WTC11 (cell line): ENCODE results near the gene DAB1. TPM values are rescaled to one million over a fixed set of nuclear protein-coding genes. Genes with fewer than 3 reads are reported as not detected.

Source experiments
- ATAC-seq: fragments of 200-7000 bp; cut with Tn5 transposase; 2 replicates; pipeline ENCODE4 v1.10.0; 2021; ENCODE audit warnings: mild to moderate bottlenecking, moderate library complexity
- CTCF ChIA-PET: fragments of 300-600 bp; sonication (Branson Sonifier 250); formaldehyde crosslinking; loops from one replicate; lab custom pipeline; 2021; ENCODE audit warnings: antibody characterized with exemption; lab: Charles Lee
- POLR2A ChIA-PET: fragments of 350-600 bp; sonication (Branson Sonifier 250); formaldehyde crosslinking; loops from one replicate; lab custom pipeline; 2021; ENCODE audit warnings: antibody characterized with exemption; lab: Charles Lee
- DNase-seq: peaks from one replicate; pipeline ENCODE4 v3.0.0; 2021; ENCODE audit warnings: low spot score
- H3K27ac Mint-ChIP-seq: 2 replicates; pipeline ENCODE4 v1.8.0; 2021; ENCODE audit warnings: mixed read lengths
- H3K27me3 Mint-ChIP-seq: 2 replicates; pipeline ENCODE4 v1.8.0; 2021; ENCODE audit warnings: low read depth, mild to moderate bottlenecking, moderate library complexity, mixed read lengths
- H3K36me3 Mint-ChIP-seq: 2 replicates; pipeline ENCODE4 v1.8.0; 2021; ENCODE audit warnings: mixed read lengths
- H3K4me1 Mint-ChIP-seq: 2 replicates; pipeline ENCODE4 v1.8.0; 2022; ENCODE audit warnings: mixed read lengths
- H3K4me3 Mint-ChIP-seq: 2 replicates; pipeline ENCODE4 v1.8.0; 2021; ENCODE audit warnings: mild to moderate bottlenecking, moderate library complexity, mixed read lengths
- H3K9me3 Mint-ChIP-seq: 2 replicates; pipeline ENCODE4 v1.8.0; 2021; ENCODE audit warnings: mixed read lengths
- ATF1 ChIP-seq: sonication (generic); formaldehyde crosslinking; IDR thresholded peaks from 2 replicates; pipeline ENCODE4 v1.8.1; 2023; ENCODE audit warnings: mild to moderate bottlenecking, moderate library complexity, missing genetic modification reagents
- CBFB ChIP-seq: sonication (generic); formaldehyde crosslinking; IDR thresholded peaks from 2 replicates; pipeline ENCODE4 v1.8.1; 2022; ENCODE audit warnings: mild to moderate bottlenecking, low read depth, missing genetic modification reagents
- CREB1 ChIP-seq: sonication (generic); formaldehyde crosslinking; IDR thresholded peaks from 2 replicates; pipeline ENCODE4 v1.8.0; 2023; ENCODE audit warnings: mild to moderate bottlenecking, missing genetic modification reagents
- CREM ChIP-seq: sonication (generic); formaldehyde crosslinking; IDR thresholded peaks from 2 replicates; pipeline ENCODE4 v1.8.1; 2022; ENCODE audit warnings: mild to moderate bottlenecking, missing genetic modification reagents, moderate library complexity
- ELF4 ChIP-seq: sonication (generic); formaldehyde crosslinking; IDR thresholded peaks from 2 replicates; pipeline ENCODE4 v1.8.1; 2022; ENCODE audit warnings: low read depth, mild to moderate bottlenecking, moderate library complexity, missing genetic modification reagents
- FOXJ3 ChIP-seq: sonication (generic); formaldehyde crosslinking; IDR thresholded peaks from 2 replicates; pipeline ENCODE4 v1.9.0; 2021; ENCODE audit warnings: missing genetic modification reagents, mild to moderate bottlenecking, borderline replicate concordance
- FOXK1 ChIP-seq: sonication (generic); formaldehyde crosslinking; IDR thresholded peaks from 2 replicates; pipeline ENCODE4 v1.8.0; 2022; ENCODE audit warnings: mild to moderate bottlenecking, moderate library complexity, missing genetic modification reagents
- GABPB1 ChIP-seq: sonication (generic); formaldehyde crosslinking; IDR thresholded peaks from 2 replicates; pipeline ENCODE4 v1.8.1; 2023; ENCODE audit warnings: mild to moderate bottlenecking, missing genetic modification reagents
- IRF2 ChIP-seq: sonication (generic); formaldehyde crosslinking; IDR thresholded peaks from 2 replicates; pipeline ENCODE4 v1.8.0; 2022; ENCODE audit warnings: low read depth, missing genetic modification reagents, borderline replicate concordance
- MXD4 ChIP-seq: fragments of 250-450 bp; sonication (Bioruptor Pico); IDR thresholded peaks from 2 replicates; pipeline ENCODE4 v1.8.0; 2021; ENCODE audit warnings: mild to moderate bottlenecking, moderate library complexity, borderline replicate concordance
- NFATC4 ChIP-seq: fragments of 250-450 bp; sonication (Bioruptor Pico); IDR thresholded peaks from 2 replicates; pipeline ENCODE4 v1.9.0; 2021; ENCODE audit warnings: mild to moderate bottlenecking
- NR2C2 ChIP-seq: sonication (generic); formaldehyde crosslinking; IDR thresholded peaks from 2 replicates; pipeline ENCODE4 v1.8.0; 2022; ENCODE audit warnings: mild to moderate bottlenecking, missing genetic modification reagents
- PRRX2 ChIP-seq: fragments of 250-450 bp; sonication (Bioruptor Pico); IDR thresholded peaks from 2 replicates; pipeline ENCODE4 v1.8.0; 2021; ENCODE audit warnings: mild to moderate bottlenecking
- RELA ChIP-seq: sonication (generic); formaldehyde crosslinking; IDR thresholded peaks from 2 replicates; pipeline ENCODE4 v1.8.1; 2022; ENCODE audit warnings: missing genetic modification reagents, mild to moderate bottlenecking, borderline replicate concordance
- SMAD3 ChIP-seq: sonication (generic); formaldehyde crosslinking; IDR thresholded peaks from 2 replicates; pipeline ENCODE4 v1.8.0; 2022; ENCODE audit warnings: missing genetic modification reagents, mild to moderate bottlenecking, borderline replicate concordance
- TP53 ChIP-seq: sonication (generic); formaldehyde crosslinking; IDR thresholded peaks from 2 replicates; pipeline ENCODE4 v1.8.1; 2023; ENCODE audit warnings: mild to moderate bottlenecking, missing genetic modification reagents
- ZBTB21 ChIP-seq: sonication (generic); formaldehyde crosslinking; IDR thresholded peaks from 2 replicates; pipeline ENCODE4 v1.8.1; 2023; ENCODE audit warnings: mild to moderate bottlenecking, missing genetic modification reagents, borderline replicate concordance
- ZNF138 ChIP-seq: sonication (generic); formaldehyde crosslinking; conservative IDR thresholded peaks from 2 replicates; pipeline ENCODE4 v1.8.1; 2022; ENCODE audit warnings: mild to moderate bottlenecking, moderate library complexity, missing genetic modification reagents
- ZNF317 ChIP-seq: sonication (generic); formaldehyde crosslinking; IDR thresholded peaks from 2 replicates; pipeline ENCODE4 v1.8.1; 2023; ENCODE audit warnings: low read depth, mild to moderate bottlenecking, moderate library complexity, missing genetic modification reagents, borderline replicate concordance
- ZNF671 ChIP-seq: fragments of 250-450 bp; sonication (Bioruptor Pico); IDR thresholded peaks from 2 replicates; pipeline ENCODE4 v1.8.0; 2021; ENCODE audit warnings: mild to moderate bottlenecking
- total RNA-seq: library from RNA; stranded (reverse); gene quantifications from 3 replicates; pipeline ENCODE4 v1.2.3, GENCODE V29; 2021
- TF ChIP-seq, protein P1 (sequence below): sonication (generic); formaldehyde crosslinking; IDR thresholded peaks from 2 replicates; pipeline ENCODE4 v1.8.0; 2023; ENCODE audit warnings: missing genetic modification reagents
- TF ChIP-seq, protein P2 (sequence below): fragments of 250-450 bp; sonication (Bioruptor Pico); IDR thresholded peaks from 2 replicates; pipeline ENCODE4 v1.8.0; 2021; ENCODE audit warnings: mild to moderate bottlenecking
- TF ChIP-seq, protein P3 (sequence below): sonication (generic); formaldehyde crosslinking; IDR thresholded peaks from 2 replicates; pipeline ENCODE4 v1.8.1; 2022; ENCODE audit warnings: missing genetic modification reagents, borderline replicate concordance
- TF ChIP-seq, protein P4 (sequence below): sonication (generic); formaldehyde crosslinking; IDR thresholded peaks from 2 replicates; pipeline ENCODE4 v1.8.1; 2022; ENCODE audit warnings: low read depth, mild to moderate bottlenecking, moderate library complexity, missing genetic modification reagents, borderline replicate concordance
- TF ChIP-seq, protein P5 (sequence below): sonication (generic); formaldehyde crosslinking; IDR thresholded peaks from 2 replicates; pipeline ENCODE4 v1.8.1; 2023; ENCODE audit warnings: mild to moderate bottlenecking, missing genetic modification reagents
- TF ChIP-seq, protein P6 (sequence below): sonication (generic); formaldehyde crosslinking; IDR thresholded peaks from 2 replicates; pipeline ENCODE4 v1.8.0; 2022; ENCODE audit warnings: mild to moderate bottlenecking, missing genetic modification reagents

Gene DAB1
- total RNA-seq, 1 experiment from 2014 or later, result 10.7 TPM

DNA sequence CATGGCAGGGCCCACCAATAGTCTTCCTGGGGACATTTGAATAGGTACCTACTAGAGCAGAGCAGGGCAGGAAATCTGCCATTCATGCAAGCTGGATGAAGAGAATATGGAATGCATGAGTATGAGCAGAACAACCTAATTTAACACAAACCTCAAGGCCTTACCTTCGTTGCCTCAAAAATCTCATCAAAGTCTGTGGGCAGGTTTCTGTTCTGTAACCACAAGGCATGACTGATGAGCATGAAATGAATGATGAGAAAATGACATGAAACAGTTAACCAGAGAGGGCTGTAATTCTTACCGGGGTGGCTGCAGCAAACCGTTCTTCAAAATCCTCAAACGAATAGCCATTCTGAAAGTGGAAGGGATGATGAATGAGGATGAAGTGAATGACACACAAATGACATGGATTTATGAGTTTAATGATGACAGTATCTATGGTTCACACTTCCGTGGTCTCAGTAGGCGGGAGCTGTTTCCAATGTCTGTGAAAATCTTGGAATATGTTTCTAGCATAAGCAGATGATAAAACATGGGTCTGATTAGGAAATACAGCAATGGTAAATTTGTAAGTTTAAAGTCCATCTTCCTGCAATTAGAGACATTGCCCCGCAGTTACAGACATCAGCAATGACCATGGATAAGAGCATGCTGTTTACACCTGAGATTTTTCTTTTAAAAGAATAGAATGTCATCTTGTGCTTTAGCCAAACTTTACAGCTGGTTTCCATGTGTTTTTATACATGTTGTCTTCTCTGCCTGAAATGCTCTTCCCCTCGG lies 390.4 kb downstream of the DAB1 start:
- Mint-ChIP-seq H3K27me3 (peaks cover 2% of the 10 kb centered on the region; the same call in 1 of the 2 replicates), H3K9me3 (peaks cover 16% of the 10 kb centered on the region), H3K4me1 (peaks cover 4% of the 10 kb centered on the region), H3K4me3 (no peak overlapping the region), H3K27ac (no peak overlapping the region), H3K36me3 (peaks cover 17% of the 10 kb centered on the region)
- POLR2A ChIA-PET, result no interaction called here
- DNase-seq, result no peak
- CTCF ChIA-PET, result no interaction called here
- no peak for TF ChIP-seq ZNF138 (CRISPR knock-in tag)
- TF ChIP-seq GABPB1 (CRISPR knock-in tag), result no peak
- no peak for TF ChIP-seq ELF4 (CRISPR knock-in tag)
- no peak for TF ChIP-seq CBFB (CRISPR knock-in tag)
- no peak for TF ChIP-seq ZNF317 (CRISPR knock-in tag)
- no peak for TF ChIP-seq ZNF671 (CRISPR knock-in tag)
- TF ChIP-seq, protein P1, sequence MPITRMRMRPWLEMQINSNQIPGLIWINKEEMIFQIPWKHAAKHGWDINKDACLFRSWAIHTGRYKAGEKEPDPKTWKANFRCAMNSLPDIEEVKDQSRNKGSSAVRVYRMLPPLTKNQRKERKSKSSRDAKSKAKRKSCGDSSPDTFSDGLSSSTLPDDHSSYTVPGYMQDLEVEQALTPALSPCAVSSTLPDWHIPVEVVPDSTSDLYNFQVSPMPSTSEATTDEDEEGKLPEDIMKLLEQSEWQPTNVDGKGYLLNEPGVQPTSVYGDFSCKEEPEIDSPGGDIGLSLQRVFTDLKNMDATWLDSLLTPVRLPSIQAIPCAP (CRISPR knock-in tag), result no peak
- no peak for TF ChIP-seq RELA (CRISPR knock-in tag)
- no peak for TF ChIP-seq ZBTB21 (CRISPR knock-in tag)
- TF ChIP-seq CREB1 (CRISPR knock-in tag), result no peak
- TF ChIP-seq TP53 (CRISPR knock-in tag), result no peak
- TF ChIP-seq FOXK1 (CRISPR knock-in tag), result no peak
- no peak for ATAC-seq

DNA sequence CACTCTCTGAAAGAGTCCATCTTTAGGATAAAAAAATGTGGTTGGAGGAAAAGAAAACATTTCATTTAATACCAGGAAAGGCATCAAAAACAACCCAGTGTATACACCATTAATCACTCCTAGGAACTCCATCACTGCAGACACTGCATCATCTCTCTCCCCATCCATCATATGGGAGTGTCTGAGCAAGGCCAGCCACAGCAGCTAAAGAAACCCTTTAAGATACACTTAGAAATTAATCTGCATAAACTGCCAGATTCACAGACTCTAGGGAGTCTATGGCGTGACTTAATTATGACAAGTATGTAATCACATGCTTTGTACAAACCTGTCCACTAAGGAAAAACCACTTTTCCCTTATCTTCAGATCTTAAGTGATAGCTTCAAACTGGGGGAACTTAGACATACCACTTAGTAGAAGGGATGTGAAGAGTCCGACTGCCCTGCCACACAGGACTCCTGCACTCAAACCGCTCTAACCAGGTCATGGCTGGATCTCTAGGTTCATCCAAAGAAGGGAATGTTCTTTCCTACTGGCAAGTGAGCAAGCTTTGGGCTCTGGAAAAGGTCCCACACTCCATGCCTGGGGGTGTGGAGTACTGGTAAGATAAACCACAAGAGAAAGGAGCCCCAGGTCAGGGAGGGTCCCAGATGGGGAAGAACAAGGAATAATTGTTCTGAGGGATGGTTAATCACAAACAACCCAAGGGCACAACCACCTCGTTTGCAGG lies 397.1 kb downstream of the DAB1 start:
- TF ChIP-seq ZBTB21 (CRISPR knock-in tag) (no peak), PRRX2 (no peak), FOXK1 (CRISPR knock-in tag) (no peak), GABPB1 (CRISPR knock-in tag) (no peak), SMAD3 (CRISPR knock-in tag) (no peak), ATF1 (CRISPR knock-in tag) (no peak), MXD4 (CRISPR knock-in tag) (no peak), IRF2 (CRISPR knock-in tag) (no peak), NFATC4 (CRISPR knock-in tag) (no peak), CREM (CRISPR knock-in tag) (no peak), NR2C2 (no peak), FOXJ3 (CRISPR knock-in tag) (no peak), ZNF317 (CRISPR knock-in tag) (no peak), ZNF138 (CRISPR knock-in tag) (no peak)
- TF ChIP-seq, protein P2, sequence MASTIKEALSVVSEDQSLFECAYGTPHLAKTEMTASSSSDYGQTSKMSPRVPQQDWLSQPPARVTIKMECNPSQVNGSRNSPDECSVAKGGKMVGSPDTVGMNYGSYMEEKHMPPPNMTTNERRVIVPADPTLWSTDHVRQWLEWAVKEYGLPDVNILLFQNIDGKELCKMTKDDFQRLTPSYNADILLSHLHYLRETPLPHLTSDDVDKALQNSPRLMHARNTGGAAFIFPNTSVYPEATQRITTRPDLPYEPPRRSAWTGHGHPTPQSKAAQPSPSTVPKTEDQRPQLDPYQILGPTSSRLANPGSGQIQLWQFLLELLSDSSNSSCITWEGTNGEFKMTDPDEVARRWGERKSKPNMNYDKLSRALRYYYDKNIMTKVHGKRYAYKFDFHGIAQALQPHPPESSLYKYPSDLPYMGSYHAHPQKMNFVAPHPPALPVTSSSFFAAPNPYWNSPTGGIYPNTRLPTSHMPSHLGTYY, result no peak
- TF ChIP-seq, protein P3, sequence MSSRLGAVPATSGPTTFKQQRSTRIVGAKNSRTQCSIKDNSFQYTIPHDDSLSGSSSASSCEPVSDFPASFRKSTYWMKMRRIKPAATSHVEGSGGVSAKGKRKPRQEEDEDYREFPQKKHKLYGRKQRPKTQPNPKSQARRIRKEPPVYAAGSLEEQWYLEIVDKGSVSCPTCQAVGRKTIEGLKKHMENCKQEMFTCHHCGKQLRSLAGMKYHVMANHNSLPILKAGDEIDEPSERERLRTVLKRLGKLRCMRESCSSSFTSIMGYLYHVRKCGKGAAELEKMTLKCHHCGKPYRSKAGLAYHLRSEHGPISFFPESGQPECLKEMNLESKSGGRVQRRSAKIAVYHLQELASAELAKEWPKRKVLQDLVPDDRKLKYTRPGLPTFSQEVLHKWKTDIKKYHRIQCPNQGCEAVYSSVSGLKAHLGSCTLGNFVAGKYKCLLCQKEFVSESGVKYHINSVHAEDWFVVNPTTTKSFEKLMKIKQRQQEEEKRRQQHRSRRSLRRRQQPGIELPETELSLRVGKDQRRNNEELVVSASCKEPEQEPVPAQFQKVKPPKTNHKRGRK, result no peak
- TF ChIP-seq, protein P4, sequence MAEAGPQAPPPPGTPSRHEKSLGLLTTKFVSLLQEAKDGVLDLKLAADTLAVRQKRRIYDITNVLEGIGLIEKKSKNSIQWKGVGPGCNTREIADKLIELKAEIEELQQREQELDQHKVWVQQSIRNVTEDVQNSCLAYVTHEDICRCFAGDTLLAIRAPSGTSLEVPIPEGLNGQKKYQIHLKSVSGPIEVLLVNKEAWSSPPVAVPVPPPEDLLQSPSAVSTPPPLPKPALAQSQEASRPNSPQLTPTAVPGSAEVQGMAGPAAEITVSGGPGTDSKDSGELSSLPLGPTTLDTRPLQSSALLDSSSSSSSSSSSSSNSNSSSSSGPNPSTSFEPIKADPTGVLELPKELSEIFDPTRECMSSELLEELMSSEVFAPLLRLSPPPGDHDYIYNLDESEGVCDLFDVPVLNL, result no peak
- TF ChIP-seq, protein P5, sequence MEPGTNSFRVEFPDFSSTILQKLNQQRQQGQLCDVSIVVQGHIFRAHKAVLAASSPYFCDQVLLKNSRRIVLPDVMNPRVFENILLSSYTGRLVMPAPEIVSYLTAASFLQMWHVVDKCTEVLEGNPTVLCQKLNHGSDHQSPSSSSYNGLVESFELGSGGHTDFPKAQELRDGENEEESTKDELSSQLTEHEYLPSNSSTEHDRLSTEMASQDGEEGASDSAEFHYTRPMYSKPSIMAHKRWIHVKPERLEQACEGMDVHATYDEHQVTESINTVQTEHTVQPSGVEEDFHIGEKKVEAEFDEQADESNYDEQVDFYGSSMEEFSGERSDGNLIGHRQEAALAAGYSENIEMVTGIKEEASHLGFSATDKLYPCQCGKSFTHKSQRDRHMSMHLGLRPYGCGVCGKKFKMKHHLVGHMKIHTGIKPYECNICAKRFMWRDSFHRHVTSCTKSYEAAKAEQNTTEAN, result no peak
- TF ChIP-seq, protein P6, sequence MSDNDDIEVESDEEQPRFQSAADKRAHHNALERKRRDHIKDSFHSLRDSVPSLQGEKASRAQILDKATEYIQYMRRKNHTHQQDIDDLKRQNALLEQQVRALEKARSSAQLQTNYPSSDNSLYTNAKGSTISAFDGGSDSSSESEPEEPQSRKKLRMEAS (CRISPR knock-in tag), result no peak
- Mint-ChIP-seq H3K27me3 (peaks cover 2% of the 10 kb centered on the region; the same call in 1 of the 2 replicates), H3K36me3 (peaks cover 21% of the 10 kb centered on the region), H3K4me3 (no peak overlapping the region), H3K27ac (no peak overlapping the region), H3K4me1 (peaks cover 9% of the 10 kb centered on the region), H3K9me3 (peaks cover 34% of the 10 kb centered on the region)
- CTCF ChIA-PET, result no interaction called here
- DNase-seq (no peak), ATAC-seq (no peak)
- POLR2A ChIA-PET, result interaction anchor here (0.5 kb wide), 1 partner anchor 1730 kb away, joined by 3 read pairs; no protein-coding TSS in a partner anchor
